ENCODE data around the gene GLTPD2. TPM values are rescaled to one million over a fixed set of nuclear protein-coding genes. Genes with fewer than 3 reads are reported as not detected.

The GLTPD2 gene
- total and polyA plus RNA-seq, 4 donors: 0.34 to 0.41 TPM; not detected in 2

GRCh38 chr17:4839221-4839620 lies 50.5 kb downstream of the GLTPD2 start:
- Histone ChIP-seq H3K4me1 (ENCODE audit: control insufficient read depth in 5 of 5, insufficient read depth in 5 of 5, low read length in 5 of 5) (peaks cover 12 to 42% (median 21%) of the 10 kb centered on the region in 5 donors), H3K36me3 (ENCODE audit: control insufficient read depth in 4 of 4, insufficient read depth in 4 of 4, low read length in 4 of 4) (no peaks in the 10 kb centered on the region), H3K9me3 (ENCODE audit: control insufficient read depth in 4 of 4, insufficient read depth in 3 of 4, low read length in 3 of 4) (no peaks in the 10 kb centered on the region), H3K9ac (ENCODE audit: insufficient read depth in 1 of 2, low read length in 2 of 2) (no peak overlapping the region), H3K4me3 (no peak overlapping the region), H3K27ac (ENCODE audit: low read depth in 1 of 2, low read length in 1 of 2) (no peak overlapping the region), H3K27me3 (ENCODE audit: control insufficient read depth in 3 of 3, insufficient read depth in 3 of 3, low read length in 2 of 3) (no peaks in the 10 kb centered on the region)
- no peak for TF ChIP-seq CTCF (IDR thresholded peaks at IDR 0.05; ENCODE audit: control extremely low read depth, extremely low read depth)
- WGBS, 2 donors: 89 to 91% methylated on average over 8 of the region's 8 CpGs
- DNase-seq (no peak), ATAC-seq (ENCODE audit: insufficient read depth, low FRiP score) (no peak)

Other genes starting within 250 kb of the GLTPD2 start
- 10 to 100 TPM; 21.2 to 71.7 TPM for gene MYBBP1A, start 233.6 kb upstream of the GLTPD2 start, total RNA-seq
- gene MYBBP1A, start 233.6 kb upstream of the GLTPD2 start, polyA plus RNA-seq: 10 to 100 TPM; 34.2 to 34.7 TPM
- 10 to 100 TPM in 1 of 2 donors, 1 to 10 TPM in 1; 8.8 to 12.3 TPM for gene GGT6, start 228.4 kb upstream of the GLTPD2 start, total RNA-seq
- 1 to 10 TPM; 2.8 to 6.1 TPM for gene GGT6, start 228.4 kb upstream of the GLTPD2 start, polyA plus RNA-seq
- 10 to 100 TPM; 10.9 to 18.1 TPM for gene SMTNL2, start 204.4 kb upstream of the GLTPD2 start, total RNA-seq
- gene SMTNL2, start 204.4 kb upstream of the GLTPD2 start, polyA plus RNA-seq: 1 to 10 TPM; 1.5 to 3.0 TPM
- 10 to 100 TPM in 1 of 2 donors, 1 to 10 TPM in 1; 7.5 to 14.0 TPM for gene ALOX15, start 147.3 kb upstream of the GLTPD2 start, total RNA-seq
- 1 to 10 TPM; 3.3 to 3.8 TPM for gene ALOX15, start 147.3 kb upstream of the GLTPD2 start, polyA plus RNA-seq
- gene PELP1, start 84.8 kb upstream of the GLTPD2 start, total RNA-seq: 10 to 100 TPM; 26.6 to 53.9 TPM
- gene PELP1, start 84.8 kb upstream of the GLTPD2 start, polyA plus RNA-seq: 10 to 100 TPM; 21.0 to 28.6 TPM
- 100 to 1,000 TPM in 1 of 2 donors, 10 to 100 TPM in 1; 27.2 to 186 TPM for gene ARRB2, start 78.3 kb upstream of the GLTPD2 start, total RNA-seq
- gene ARRB2, start 78.3 kb upstream of the GLTPD2 start, polyA plus RNA-seq: 100 to 1,000 TPM in 1 of 2 donors, 10 to 100 TPM in 1; 98.5 to 222 TPM
- gene MED11, start 57.5 kb upstream of the GLTPD2 start, total RNA-seq: 10 to 100 TPM; 14.3 to 27.3 TPM
- gene MED11, start 57.5 kb upstream of the GLTPD2 start, polyA plus RNA-seq: 10 to 100 TPM; 31.4 to 48.5 TPM
- gene ZMYND15, start 49.1 kb upstream of the GLTPD2 start, total RNA-seq: 1 to 10 TPM; 2.3 to 9.0 TPM
- 1 to 10 TPM; 6.6 to 9.7 TPM for gene ZMYND15, start 49.1 kb upstream of the GLTPD2 start, polyA plus RNA-seq
- gene CXCL16, start 49.0 kb upstream of the GLTPD2 start, total RNA-seq: 100 to 1,000 TPM in 1 of 2 donors, 10 to 100 TPM in 1; 32.7 to 139 TPM
- gene CXCL16, start 49.0 kb upstream of the GLTPD2 start, polyA plus RNA-seq: 100 to 1,000 TPM in 1 of 2 donors, 10 to 100 TPM in 1; 82.3 to 252 TPM
- not detected for gene TM4SF5, start 17.1 kb upstream of the GLTPD2 start, total RNA-seq
- gene TM4SF5, start 17.1 kb upstream of the GLTPD2 start, polyA plus RNA-seq: not detected
- 10 to 100 TPM in 1 of 2 donors, 1 to 10 TPM in 1; 2.1 to 14.0 TPM for gene VMO1, start 2.6 kb upstream of the GLTPD2 start, total RNA-seq
- gene VMO1, start 2.6 kb upstream of the GLTPD2 start, polyA plus RNA-seq: 10 to 100 TPM; 21.3 to 21.8 TPM
- gene PSMB6, start 7.2 kb downstream of the GLTPD2 start, total RNA-seq: 100 to 1,000 TPM in 1 of 2 donors, 10 to 100 TPM in 1; 63.7 to 141 TPM
- gene PSMB6, start 7.2 kb downstream of the GLTPD2 start, polyA plus RNA-seq: 100 to 1,000 TPM; 172 to 237 TPM
- gene PLD2, start 18.2 kb downstream of the GLTPD2 start, total RNA-seq: 10 to 100 TPM; 27.1 to 42.3 TPM
- 10 to 100 TPM; 18.0 to 22.4 TPM for gene PLD2, start 18.2 kb downstream of the GLTPD2 start, polyA plus RNA-seq
- gene MINK1, start 44.4 kb downstream of the GLTPD2 start, total RNA-seq: 10 to 100 TPM; 39.2 to 95.4 TPM
- 10 to 100 TPM; 36.5 to 62.8 TPM for gene MINK1, start 44.4 kb downstream of the GLTPD2 start, polyA plus RNA-seq
- 1 to 10 TPM; 2.8 to 4.5 TPM for gene C17orf107, start 110.6 kb downstream of the GLTPD2 start, total RNA-seq
- 1 to 10 TPM; 1.3 to 2.7 TPM for gene C17orf107, start 110.6 kb downstream of the GLTPD2 start, polyA plus RNA-seq
- gene CHRNE, start 114.1 kb downstream of the GLTPD2 start, total RNA-seq: 1 to 10 TPM in 1 of 2 donors, under 1 TPM in 1; 0.77 to 1.2 TPM
- gene CHRNE, start 114.1 kb downstream of the GLTPD2 start, polyA plus RNA-seq: 1 to 10 TPM in 1 of 2 donors, under 1 TPM in 1; 0.61 to 2.3 TPM
- under 1 TPM; 0.18 to 0.94 TPM for gene GP1BA, start 143.3 kb downstream of the GLTPD2 start, total RNA-seq
- gene GP1BA, start 143.3 kb downstream of the GLTPD2 start, polyA plus RNA-seq: 1 to 10 TPM in 1 of 2 donors, under 1 TPM in 1; 0.26 to 1.4 TPM
- gene SLC25A11, start 151.1 kb downstream of the GLTPD2 start, total RNA-seq: 10 to 100 TPM; 34.8 to 65.8 TPM
- 10 to 100 TPM; 42.5 to 72.1 TPM for gene SLC25A11, start 151.1 kb downstream of the GLTPD2 start, polyA plus RNA-seq
- 100 to 1,000 TPM in 1 of 2 donors, 10 to 100 TPM in 1; 30.8 to 107 TPM for gene RNF167, start 151.3 kb downstream of the GLTPD2 start, total RNA-seq
- 100 to 1,000 TPM in 1 of 2 donors, 10 to 100 TPM in 1; 86.7 to 142 TPM for gene RNF167, start 151.3 kb downstream of the GLTPD2 start, polyA plus RNA-seq
- gene PFN1, start 159.6 kb downstream of the GLTPD2 start, total RNA-seq: 100 to 1,000 TPM; 461 to 827 TPM
- gene PFN1, start 159.6 kb downstream of the GLTPD2 start, polyA plus RNA-seq: 1,000 to 10,000 TPM in 1 of 2 donors, 100 to 1,000 TPM in 1; 671 to 2,264 TPM
- 10 to 100 TPM in 1 of 2 donors, 1 to 10 TPM in 1; 3.3 to 10.7 TPM for gene ENO3, start 162.2 kb downstream of the GLTPD2 start, total RNA-seq
- 1 to 10 TPM; 7.2 to 9.3 TPM for gene ENO3, start 162.2 kb downstream of the GLTPD2 start, polyA plus RNA-seq
- 10 to 100 TPM; 63.8 to 75.4 TPM for gene SPAG7, start 178.9 kb downstream of the GLTPD2 start, total RNA-seq
- 100 to 1,000 TPM in 1 of 2 donors, 10 to 100 TPM in 1; 76.2 to 101 TPM for gene SPAG7, start 178.9 kb downstream of the GLTPD2 start, polyA plus RNA-seq
- 10 to 100 TPM; 15.0 to 53.4 TPM for gene CAMTA2, start 198.7 kb downstream of the GLTPD2 start, total RNA-seq
- gene CAMTA2, start 198.7 kb downstream of the GLTPD2 start, polyA plus RNA-seq: 10 to 100 TPM; 45.8 to 66.3 TPM
- gene INCA1, start 208.6 kb downstream of the GLTPD2 start, total RNA-seq: 1 to 10 TPM; 1.9 to 2.0 TPM
- 1 to 10 TPM in 1 of 2 donors, under 1 TPM in 1; 0.89 to 3.4 TPM for gene INCA1, start 208.6 kb downstream of the GLTPD2 start, polyA plus RNA-seq
- 100 to 1,000 TPM in 1 of 2 donors, 10 to 100 TPM in 1; 48.0 to 190 TPM for gene KIF1C, start 209.0 kb downstream of the GLTPD2 start, total RNA-seq
- gene KIF1C, start 209.0 kb downstream of the GLTPD2 start, polyA plus RNA-seq: 10 to 100 TPM; 61.8 to 89.8 TPM
- gene SLC52A1, start 246.5 kb downstream of the GLTPD2 start, total RNA-seq: 1 to 10 TPM in 1 of 2 donors, under 1 TPM in 1; 0.54 to 1.3 TPM
- under 1 TPM; 0.47 to 0.71 TPM for gene SLC52A1, start 246.5 kb downstream of the GLTPD2 start, polyA plus RNA-seq